ENCODE data around the gene ZSCAN22. TPM values are rescaled to one million over a fixed set of nuclear protein-coding genes. Genes with fewer than 3 reads are reported as not detected.
"Not testable (repeated sequence)": the region's sequence is repeated elsewhere in the genome, so short reads cannot be mapped to it uniquely, and the experiment has no call there.

Gene ZSCAN22
- total RNA-seq (2014; rRNA removed; shearing (Covaris generic)), result 3.7 and 5.2 TPM in 2 replicates
- 3.4 and 3.8 TPM in 2 replicates for polyA plus RNA-seq (2015; cell fraction: cytosol; rRNA removed)
- polyA plus RNA-seq (2015; cell fraction: nucleus; rRNA removed), result 5.8 and 6.1 TPM in 2 replicates

- DNase-seq (ENCODE audit: low read depth), result peak; percentile 93
Observed at GRCh38 chr19:58326914-58327726, at the start of gene ZSCAN22. TSS of gene ZSCAN22 (plus strand) at chr19:58326994. CDS start at chr19:58334803, 7,809 bp downstream.

GRCh38 chr19:58277197-58277596 lies 49.6 kb upstream of the ZSCAN22 start:
- no peak for DNase-seq (ENCODE audit: low read depth)

- no peak for DNase-seq (ENCODE audit: low read depth)
Observed at GRCh38 chr19:58277748-58278540, 48.9 kb upstream of the ZSCAN22 start.

- peak; percentile 98 for DNase-seq (ENCODE audit: low read depth)
Observed at GRCh38 chr19:58278541-58279041, 48.2 kb upstream of the ZSCAN22 start, which contains the start of gene ZNF8. TSS of gene ZNF8 (plus strand) at chr19:58278955. CDS start at chr19:58279082, 127 bp downstream.

GRCh38 chr19:58279042-58279924 lies 47.5 kb upstream of the ZSCAN22 start:
- peak; percentile 48 for DNase-seq (ENCODE audit: low read depth)

- DNase-seq (ENCODE audit: low read depth), result no peak
Observed at GRCh38 chr19:58279925-58280316, 46.9 kb upstream of the ZSCAN22 start.

GRCh38 chr19:58284199-58284598 lies 42.6 kb upstream of the ZSCAN22 start:
- DNase-seq (ENCODE audit: low read depth), result no peak

- no peak for DNase-seq (ENCODE audit: low read depth)
Observed at GRCh38 chr19:58291943-58292342, 34.9 kb upstream of the ZSCAN22 start.

- no peak for DNase-seq (ENCODE audit: low read depth)
Observed at GRCh38 chr19:58294743-58295374, 31.9 kb upstream of the ZSCAN22 start.

- no peak for DNase-seq (ENCODE audit: low read depth)
Observed at GRCh38 chr19:58296104-58296503, 30.7 kb upstream of the ZSCAN22 start.

GRCh38 chr19:58300620-58301019 lies 26.2 kb upstream of the ZSCAN22 start:
- DNase-seq (ENCODE audit: low read depth), result no peak

- DNase-seq (ENCODE audit: low read depth), result no peak
Observed at GRCh38 chr19:58304255-58304654, 22.5 kb upstream of the ZSCAN22 start.

GRCh38 chr19:58304748-58305064 lies 22.1 kb upstream of the ZSCAN22 start:
- DNase-seq (ENCODE audit: low read depth), result no peak

- peak; percentile 97 for DNase-seq (ENCODE audit: low read depth)
Observed at GRCh38 chr19:58305065-58305931, 21.5 kb upstream of the ZSCAN22 start, which contains the start of gene ERVK3-1. TSS of gene ERVK3-1 (plus strand) at chr19:58305377. CDS start at chr19:58312169, 6,792 bp downstream.

- peak; percentile 14 for DNase-seq (ENCODE audit: low read depth)
Observed at GRCh38 chr19:58305932-58306323, 20.9 kb upstream of the ZSCAN22 start.

- no peak for DNase-seq (ENCODE audit: low read depth)
Observed at GRCh38 chr19:58307736-58308135, 19.1 kb upstream of the ZSCAN22 start.

GRCh38 chr19:58310685-58311084 lies 16.1 kb upstream of the ZSCAN22 start:
- DNase-seq (ENCODE audit: low read depth), result not testable (repeated sequence)

- no peak for DNase-seq (ENCODE audit: low read depth)
Observed at GRCh38 chr19:58311345-58311865, 15.4 kb upstream of the ZSCAN22 start.

GRCh38 chr19:58315580-58315979 lies 11.2 kb upstream of the ZSCAN22 start:
- no peak for DNase-seq (ENCODE audit: low read depth)
